AG09309 (cell line): Measurements from ENCODE around the gene PKP2.

ENCODE experiments used
- DNase-seq: peaks from one replicate; pipeline ENCODE4 v3.0.0-alpha.2; 2010; ENCODE audit warnings: low read depth
- H3K4me3 ChIP-seq: 2 replicates; pipeline ENCODE4 v1.5.1; 2011; ENCODE audit warnings: mild to moderate bottlenecking, low read depth, low read length, moderate library complexity; ENCODE audit not compliant: control insufficient read depth
- TF ChIP-seq, protein P1 (sequence below): IDR thresholded peaks from 2 replicates; pipeline ENCODE4 v1.5.1; 2011; ENCODE audit warnings: mild to moderate bottlenecking, low read depth, low read length, inconsistent platforms; ENCODE audit not compliant: insufficient read depth, control insufficient read depth; ENCODE audit errors: missing control alignments

The PKP2 gene

DNA sequence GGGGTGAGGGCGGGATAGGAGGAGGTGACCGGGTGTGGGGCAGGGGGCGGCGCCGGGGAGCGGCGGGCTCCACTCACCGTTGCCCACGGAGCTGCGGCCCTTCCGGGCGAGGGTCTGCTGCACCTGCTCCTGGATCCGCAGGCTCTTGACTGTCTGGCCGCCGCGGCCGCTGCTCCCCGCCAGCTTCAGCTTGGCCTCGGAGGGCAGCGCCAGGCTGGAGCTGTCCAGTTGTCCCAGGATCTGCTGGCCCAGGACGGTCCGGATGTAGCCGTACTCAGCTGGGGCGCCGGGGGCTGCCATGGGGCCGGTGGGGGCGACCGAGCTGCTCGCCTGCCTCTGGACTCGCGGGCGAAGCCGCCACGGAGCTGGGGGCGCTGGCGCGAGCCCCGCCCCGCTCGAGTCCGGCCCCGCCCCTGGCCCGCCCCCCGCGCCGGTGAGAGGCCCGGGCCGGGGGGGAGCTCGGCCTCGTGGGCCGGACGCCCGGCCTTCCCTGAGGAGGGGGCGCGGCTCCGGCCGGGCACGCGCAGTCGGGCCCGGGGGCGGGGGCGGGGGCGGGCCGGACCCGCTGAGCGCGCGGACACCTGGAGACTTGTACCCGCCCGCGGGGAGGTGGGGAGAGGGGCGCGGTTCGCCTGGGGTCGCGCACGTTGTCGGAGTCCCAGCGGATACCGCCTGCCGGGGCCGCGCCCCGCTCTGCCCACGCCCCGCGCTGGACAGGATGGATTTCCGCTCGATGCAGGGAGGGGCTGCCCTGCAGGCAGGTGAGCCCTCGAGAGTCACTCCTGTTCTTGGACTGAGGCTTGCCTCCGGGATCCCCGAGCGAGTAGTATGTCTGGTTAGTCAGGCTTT, at the start of gene PKP2:
Gene PKP2, minus strand, starts transcription at position 346 of the 849 bp plus-strand sequence. Its CDS starts 46 bp downstream, at position 300.
- TF ChIP-seq, protein P1, sequence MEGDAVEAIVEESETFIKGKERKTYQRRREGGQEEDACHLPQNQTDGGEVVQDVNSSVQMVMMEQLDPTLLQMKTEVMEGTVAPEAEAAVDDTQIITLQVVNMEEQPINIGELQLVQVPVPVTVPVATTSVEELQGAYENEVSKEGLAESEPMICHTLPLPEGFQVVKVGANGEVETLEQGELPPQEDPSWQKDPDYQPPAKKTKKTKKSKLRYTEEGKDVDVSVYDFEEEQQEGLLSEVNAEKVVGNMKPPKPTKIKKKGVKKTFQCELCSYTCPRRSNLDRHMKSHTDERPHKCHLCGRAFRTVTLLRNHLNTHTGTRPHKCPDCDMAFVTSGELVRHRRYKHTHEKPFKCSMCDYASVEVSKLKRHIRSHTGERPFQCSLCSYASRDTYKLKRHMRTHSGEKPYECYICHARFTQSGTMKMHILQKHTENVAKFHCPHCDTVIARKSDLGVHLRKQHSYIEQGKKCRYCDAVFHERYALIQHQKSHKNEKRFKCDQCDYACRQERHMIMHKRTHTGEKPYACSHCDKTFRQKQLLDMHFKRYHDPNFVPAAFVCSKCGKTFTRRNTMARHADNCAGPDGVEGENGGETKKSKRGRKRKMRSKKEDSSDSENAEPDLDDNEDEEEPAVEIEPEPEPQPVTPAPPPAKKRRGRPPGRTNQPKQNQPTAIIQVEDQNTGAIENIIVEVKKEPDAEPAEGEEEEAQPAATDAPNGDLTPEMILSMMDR, result no peak
- no peak within 1 kb of the TSS for H3K4me3 ChIP-seq
- no peak for DNase-seq

DNA sequence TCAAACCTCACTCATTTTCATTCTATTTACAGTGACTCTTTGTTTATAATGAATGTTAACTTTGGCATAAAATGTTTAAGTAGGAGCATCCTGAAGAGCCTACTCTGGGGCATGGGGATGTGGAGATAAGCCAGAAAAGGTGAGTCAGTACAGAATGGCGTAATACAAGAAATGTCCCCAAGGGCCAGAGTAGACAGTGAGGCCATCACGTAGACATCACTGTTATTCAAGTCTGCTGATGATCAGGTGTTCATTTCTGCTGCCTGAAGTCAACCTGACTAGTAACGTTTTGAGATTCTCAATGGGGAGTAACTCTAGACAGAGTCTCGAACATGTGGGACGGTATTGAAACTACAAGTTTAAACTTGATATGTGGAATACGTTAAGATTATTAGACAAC, 47.6 kb upstream of the PKP2 start:
- TF ChIP-seq, protein P1, result no peak
- no peak overlapping the region for H3K4me3 ChIP-seq
- DNase-seq, result no peak

DNA sequence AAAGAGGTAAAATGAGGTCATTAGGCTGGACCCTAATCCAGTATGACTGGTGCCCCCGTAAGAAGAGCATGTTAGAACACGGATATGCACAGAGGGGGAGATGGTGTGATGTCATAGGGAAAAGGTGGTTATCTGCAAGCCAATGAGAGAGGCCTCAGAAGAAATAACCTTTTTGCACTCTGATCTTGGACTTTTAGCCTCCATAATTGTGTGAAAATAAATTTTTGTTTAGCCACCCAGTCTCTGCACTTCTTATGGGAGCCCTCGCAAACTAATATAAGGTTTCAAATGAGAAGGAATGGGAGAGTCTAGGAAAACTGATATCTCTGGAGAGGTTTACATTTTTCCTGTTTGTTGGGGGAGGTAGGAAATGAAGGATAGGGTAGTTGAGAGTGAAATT, 43.2 kb upstream of the PKP2 start:
- no peak for DNase-seq
- TF ChIP-seq, protein P1, result no peak
- no peak overlapping the region for H3K4me3 ChIP-seq

DNA sequence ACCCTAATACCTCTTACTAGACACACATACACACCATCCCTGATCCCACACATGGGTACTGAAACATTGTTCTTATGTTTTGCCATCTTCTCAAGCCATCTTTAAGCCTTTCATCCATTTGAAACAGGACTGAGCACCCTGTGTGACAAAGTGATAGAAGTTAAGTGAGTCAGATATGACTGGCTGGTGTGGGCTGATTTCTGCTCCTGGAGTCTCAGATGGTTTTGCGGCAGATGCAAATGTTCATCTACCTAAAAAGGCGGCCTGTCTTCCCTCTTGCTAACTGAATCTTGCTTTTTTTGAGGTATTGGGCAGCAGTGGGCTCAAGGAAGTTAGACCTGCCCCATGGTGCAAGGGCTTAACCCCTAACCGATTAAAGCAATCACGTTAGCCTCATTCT, 30.4 kb upstream of the PKP2 start:
- H3K4me3 ChIP-seq, result no peak overlapping the region
- TF ChIP-seq, protein P1, result no peak
- DNase-seq, result no peak

DNA sequence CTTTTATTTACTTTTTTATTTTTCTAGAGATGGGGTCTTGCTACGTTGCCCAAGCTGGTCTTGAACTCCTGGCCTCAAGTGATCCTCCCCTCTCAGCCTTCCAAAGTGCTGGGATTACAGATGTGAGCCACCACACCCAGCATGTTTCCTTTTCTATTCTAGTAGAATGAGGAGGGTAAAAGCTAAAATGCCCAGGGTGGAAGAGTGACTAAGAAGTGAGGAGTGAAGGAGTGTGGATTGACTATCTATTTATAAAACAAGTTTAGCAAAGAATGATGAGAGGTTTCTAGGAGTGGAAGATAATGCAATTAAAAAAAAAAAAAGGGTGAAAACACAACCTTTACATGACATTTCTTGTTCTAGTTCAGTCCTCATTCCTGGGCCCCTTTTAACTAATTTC, 29.8 kb upstream of the PKP2 start:
- TF ChIP-seq, protein P1, result no peak
- no peak for DNase-seq
- H3K4me3 ChIP-seq, result no peak overlapping the region

DNA sequence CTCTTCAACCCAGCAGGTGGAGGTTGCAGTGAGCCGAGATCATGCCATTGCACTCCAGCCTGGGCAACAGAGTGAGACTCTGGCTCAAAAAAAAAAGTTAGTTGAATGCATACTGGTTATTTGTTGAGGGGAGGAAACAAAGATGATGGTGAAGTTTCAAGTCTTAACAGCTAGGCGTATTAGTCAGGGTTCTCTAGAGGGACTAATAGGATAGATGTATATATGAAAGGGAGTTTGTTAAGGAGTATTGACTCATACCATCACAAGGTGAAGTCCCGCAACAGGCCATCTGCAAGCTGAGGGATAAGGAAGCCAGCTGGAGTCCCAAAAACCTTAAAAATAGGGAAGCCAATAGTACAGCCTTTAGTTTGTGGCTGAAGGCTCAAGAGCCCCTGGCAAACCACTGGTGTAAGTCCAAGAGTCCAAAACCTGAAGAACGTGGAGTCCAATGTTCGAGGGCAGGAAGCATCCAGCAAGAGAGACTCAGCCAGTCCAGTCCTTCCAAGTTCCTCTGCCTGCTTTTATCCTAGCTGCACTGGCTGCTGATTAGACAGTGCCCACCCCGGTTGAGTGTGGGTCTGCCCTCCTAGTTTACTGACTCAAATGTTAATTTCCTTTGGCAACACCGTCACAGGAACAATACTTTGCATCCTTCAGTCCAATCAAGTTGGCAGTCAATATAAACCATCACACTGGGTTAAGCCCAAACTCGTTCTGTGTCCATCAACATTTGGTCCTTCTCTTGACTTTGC, 26.1 kb upstream of the PKP2 start:
- DNase-seq, result no peak
- TF ChIP-seq, protein P1, result no peak
- H3K4me3 ChIP-seq, result no peak overlapping the region
